Activated CD8-positive, alpha-beta memory T cell treated with anti-CD3 and anti-CD28 coated beads for 48 hours (primary cell): ENCODE measurements around the gene CDSN.

Experiments
- DNase-seq, 3 experiments: peaks; one replicate each; pipeline ENCODE4 v3.0.0-alpha.2; 2020; ENCODE audit warnings: low read depth in 2 of 3, low spot score in 2 of 3

Gene CDSN

GRCh38 chr6:31116661-31117385, 3.4 kb downstream of the CDSN start:
- DNase-seq: no peak

- DNase-seq: no peak
Measured at GRCh38 chr6:31115941-31116560, 4.2 kb downstream of the CDSN start.

DNA sequence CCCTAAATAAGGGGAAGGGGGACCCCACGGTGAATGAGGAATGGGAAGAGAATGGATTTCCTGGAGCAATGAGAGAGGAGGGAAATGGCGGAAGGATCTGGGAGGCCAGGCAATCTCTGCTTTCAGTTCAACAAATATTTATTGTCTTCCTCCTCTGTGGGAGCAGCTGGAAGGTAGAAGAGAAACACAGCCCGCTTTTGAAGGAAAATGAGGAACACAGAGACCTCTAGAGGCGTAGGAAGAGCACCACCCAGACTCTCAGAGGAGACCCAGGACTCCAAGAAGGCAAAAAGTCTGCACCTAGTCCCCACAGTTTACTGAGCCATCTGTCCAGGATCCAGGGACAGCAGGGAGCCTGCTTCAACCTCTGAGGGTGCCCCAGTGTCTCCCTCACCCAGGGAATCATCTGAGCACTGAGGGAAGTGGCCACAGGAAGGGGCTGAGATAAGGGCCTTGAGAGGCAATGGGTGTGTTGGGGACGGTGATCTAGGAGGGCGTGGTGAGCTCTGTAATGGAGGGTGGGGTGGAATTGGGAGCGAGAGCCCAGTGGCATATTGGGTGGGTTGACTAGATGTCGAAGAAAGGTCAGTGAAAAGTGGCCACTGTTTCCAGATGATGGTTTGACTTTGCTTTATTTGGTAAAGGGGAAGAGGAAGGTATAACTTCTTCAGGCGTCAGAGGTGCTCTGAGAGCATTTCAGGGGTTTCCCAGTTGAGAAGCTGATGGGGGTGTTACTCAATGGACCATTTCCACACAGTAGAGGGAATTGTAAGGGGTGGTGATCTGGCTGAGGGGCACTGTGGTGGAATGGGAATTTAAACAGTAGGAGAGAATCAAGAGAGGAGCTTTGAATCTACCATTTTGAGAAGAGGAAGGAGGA, 5.0 kb downstream of the CDSN start:
- DNase-seq: no peak

DNA sequence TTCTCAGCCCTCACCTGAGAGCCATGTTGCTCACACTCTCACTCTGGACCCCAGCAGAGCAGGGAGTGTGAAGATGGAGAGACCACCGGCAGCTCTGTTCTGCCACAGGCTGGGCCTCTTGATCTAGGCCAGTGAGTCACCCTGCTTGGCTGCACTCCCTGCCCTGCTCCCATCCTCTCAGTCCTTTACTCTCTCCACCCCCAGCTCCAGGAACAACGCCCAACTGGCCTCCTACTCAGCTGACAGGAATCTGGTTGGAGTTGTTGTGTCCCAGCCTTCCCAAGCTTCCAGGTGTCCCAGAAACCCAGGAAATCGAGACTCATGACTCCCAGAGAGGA, 5.7 kb downstream of the CDSN start, which contains the start of gene PSORS1C1:
PSORS1C1 (plus strand) TSS at position 260 of the 338 bp plus-strand sequence. CDS start 14,833 bp downstream, outside the sequence.
- no peak for DNase-seq

GRCh38 chr6:31113861-31114540, 6.2 kb downstream of the CDSN start:
- no peak for DNase-seq

- DNase-seq: no peak
Measured at GRCh38 chr6:31112478-31112877, 7.8 kb downstream of the CDSN start, which contains the start of gene C6orf15. C6orf15 (minus strand) TSS chr6:31112575; CDS start chr6:31112555, 20 bp downstream.

DNA sequence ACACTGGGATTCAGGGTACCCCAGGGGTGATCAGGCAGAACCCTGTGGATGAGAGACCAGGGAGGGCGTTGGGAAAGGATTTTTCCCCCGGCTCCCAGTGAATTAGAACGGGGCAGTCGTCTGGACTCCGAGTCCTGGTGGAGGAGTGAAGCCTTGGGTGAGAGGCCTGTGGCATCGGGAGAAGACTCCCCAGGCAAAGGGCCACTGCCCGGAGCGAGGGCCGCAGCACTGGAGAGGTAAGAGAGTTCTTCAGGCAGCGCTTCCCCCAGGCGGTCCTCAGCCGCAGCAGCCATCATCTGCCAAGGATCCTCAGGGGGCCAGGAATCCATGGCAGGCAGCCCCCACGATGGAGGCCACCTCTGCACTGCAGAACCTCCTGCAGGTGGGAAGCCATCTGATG, 8.5 kb downstream of the CDSN start:
- no peak for DNase-seq

- no peak for DNase-seq
Measured at GRCh38 chr6:31110825-31111582, 9.2 kb downstream of the CDSN start.

DNA sequence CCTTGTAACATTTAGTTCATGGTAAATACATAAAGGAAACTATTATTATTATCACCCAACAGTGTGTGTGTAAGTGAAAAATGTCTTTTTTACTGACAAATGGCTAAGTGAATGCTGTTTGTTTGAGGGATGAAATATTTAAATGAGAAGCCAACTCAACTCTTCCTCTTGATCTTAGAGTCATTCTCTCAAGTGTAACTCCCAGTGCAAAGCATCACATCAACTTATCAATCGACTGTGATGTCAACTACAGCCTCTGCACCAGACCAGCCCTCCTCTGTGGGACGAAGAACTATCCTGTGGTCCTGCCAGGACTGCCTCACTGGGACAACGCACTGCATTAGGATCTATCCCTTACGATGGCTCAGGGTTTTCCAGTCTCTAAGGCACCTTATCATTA, 13.2 kb downstream of the CDSN start:
- no peak for DNase-seq

- DNase-seq: no peak
Measured at GRCh38 chr6:31103136-31103535, 17.1 kb downstream of the CDSN start.

DNA sequence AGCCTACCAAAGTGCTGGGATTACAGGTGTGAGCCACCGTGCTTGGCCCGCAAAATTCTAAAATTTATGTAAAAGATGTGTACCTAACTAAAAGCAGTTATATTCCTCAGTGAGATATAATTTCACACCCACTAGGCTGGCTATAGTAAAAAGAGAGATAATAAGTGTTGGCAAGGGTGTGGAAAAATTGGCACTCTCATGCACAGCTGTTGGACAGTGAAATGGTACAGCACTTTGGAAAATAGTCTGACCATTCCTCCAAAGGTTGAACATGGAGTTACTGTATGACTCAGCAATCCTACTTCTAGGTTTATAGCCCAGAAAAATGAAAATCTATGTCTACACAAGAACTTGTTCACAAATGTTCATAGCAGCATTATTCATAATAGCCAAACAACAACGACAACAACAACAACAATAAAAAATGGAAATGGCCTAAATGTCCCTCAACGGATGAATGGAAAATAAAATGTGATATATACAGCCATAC, 21.8 kb downstream of the CDSN start:
- DNase-seq: no peak

- DNase-seq: no peak
Measured at GRCh38 chr6:31096656-31097055, 23.6 kb downstream of the CDSN start.

- DNase-seq: no peak
Measured at GRCh38 chr6:31096215-31096614, 24.0 kb downstream of the CDSN start.

GRCh38 chr6:31094389-31094881, 25.8 kb downstream of the CDSN start:
- DNase-seq: no peak

DNA sequence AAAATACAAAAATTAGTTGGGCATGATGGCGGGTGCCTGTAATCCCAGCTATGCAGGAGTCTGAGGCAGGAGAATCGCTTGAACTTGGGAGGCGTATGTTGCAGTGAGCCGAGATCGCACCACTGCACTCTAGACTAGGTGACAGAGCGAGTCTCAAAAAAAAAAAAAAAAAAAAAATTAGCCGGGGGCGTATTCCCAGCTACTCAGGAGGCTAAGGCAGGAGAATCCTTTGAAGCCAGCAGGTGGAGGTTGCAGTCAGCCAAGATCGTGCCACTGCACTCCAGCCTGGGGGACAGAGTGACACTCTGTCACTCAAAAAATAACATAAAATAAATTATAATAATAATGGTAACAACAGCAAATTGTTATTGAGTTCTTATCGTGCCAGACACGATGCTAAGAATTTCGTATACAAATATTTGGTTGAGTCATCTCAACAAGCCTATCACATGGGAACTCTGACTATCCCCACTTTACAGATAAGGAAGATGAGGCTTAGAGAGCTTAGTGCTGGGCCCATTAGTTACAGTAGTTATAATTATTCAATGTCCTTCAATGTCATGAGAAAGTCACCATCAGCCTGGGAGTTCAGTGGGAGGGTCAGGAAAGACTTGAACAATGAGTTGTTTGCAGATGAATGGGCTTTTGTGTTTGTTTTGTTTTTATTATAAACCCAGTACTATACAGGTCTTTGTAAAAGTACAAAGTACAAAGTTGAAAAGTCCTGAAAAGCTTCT, 27.3 kb downstream of the CDSN start:
- no peak for DNase-seq

DNA sequence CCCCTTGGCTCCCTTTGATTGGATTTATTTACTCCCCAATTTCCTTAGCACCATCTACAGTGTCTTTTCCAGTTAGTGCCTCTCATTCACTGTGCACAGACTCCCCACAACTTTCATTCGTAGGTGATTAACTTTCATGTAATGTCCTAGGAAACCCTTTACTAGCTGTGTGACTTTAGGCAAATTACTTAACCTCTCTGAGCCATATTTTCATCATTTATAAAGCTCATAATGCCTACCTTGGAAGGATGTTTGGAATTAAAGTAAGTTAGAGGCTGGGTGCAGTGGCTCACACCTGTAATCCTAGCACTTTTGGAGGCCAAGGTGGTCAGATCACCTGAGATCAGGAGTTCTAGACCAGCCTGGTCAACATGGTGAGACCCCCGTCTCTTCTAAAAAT, 28.0 kb downstream of the CDSN start:
- no peak for DNase-seq

- DNase-seq: no peak
Measured at GRCh38 chr6:31091680-31092079, 28.6 kb downstream of the CDSN start.

DNA sequence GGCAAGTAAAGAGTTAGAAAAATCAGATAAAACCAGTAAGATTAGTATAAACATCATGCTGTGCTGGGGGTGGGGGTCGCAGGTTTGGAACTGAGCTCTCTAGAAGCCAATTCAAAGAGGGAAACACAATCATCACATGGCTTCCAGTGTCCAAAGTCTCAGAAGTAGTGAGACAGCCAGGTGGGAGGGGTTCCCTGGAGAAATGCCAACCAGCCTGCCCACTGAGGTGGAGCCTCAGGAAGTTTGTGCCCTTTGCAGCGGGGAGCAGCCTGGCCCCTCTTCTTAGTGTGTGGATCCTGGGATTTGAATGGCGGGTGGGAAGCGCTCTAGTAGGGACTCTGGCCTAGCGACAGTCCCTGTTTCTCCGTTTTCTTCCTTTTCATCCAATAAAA, 29.3 kb downstream of the CDSN start:
- DNase-seq: no peak

- DNase-seq: no peak
Measured at GRCh38 chr6:31090275-31090972, 29.8 kb downstream of the CDSN start.
